Stimulated activated CD8-positive, alpha-beta memory T cell treated with anti-CD3 and anti-CD28 coated beads, Interleukin-15, amount 100 ng/mL, for 4 hours (primary cell): ENCODE results near the gene DAB2IP.

Experiments used
- DNase-seq, 2 donors: peaks; one replicate each; pipeline ENCODE4 v3.0.0-alpha.2; 2020; ENCODE audit warnings: low read depth in 2 of 2

Gene DAB2IP

GRCh38 chr9:121685146-121685794 lies 33.8 kb downstream of the DAB2IP start:
- DNase-seq: no peak

- no peak for DNase-seq
Measured at GRCh38 chr9:121685795-121686377, 34.5 kb downstream of the DAB2IP start.

- DNase-seq: peak in 1 of 2 donors; percentile 13
Measured at GRCh38 chr9:121686930-121687541, 35.6 kb downstream of the DAB2IP start.

GRCh38 chr9:121688146-121688680 lies 36.8 kb downstream of the DAB2IP start:
- no peak for DNase-seq

- no peak for DNase-seq
Measured at GRCh38 chr9:121688681-121689080, 37.2 kb downstream of the DAB2IP start.

GRCh38 chr9:121689461-121690157 lies 38.2 kb downstream of the DAB2IP start:
- DNase-seq: no peak

- no peak for DNase-seq
Measured at GRCh38 chr9:121690316-121690715, 38.9 kb downstream of the DAB2IP start.

GRCh38 chr9:121690766-121691165 lies 39.3 kb downstream of the DAB2IP start:
- no peak for DNase-seq

GRCh38 chr9:121691890-121692289 lies 40.5 kb downstream of the DAB2IP start:
- DNase-seq: no peak

GRCh38 chr9:121692606-121693387 lies 41.4 kb downstream of the DAB2IP start:
- no peak for DNase-seq

- DNase-seq: no peak
Measured at GRCh38 chr9:121693388-121693670, 41.9 kb downstream of the DAB2IP start.

GRCh38 chr9:121694001-121694400 lies 42.6 kb downstream of the DAB2IP start:
- no peak for DNase-seq

GRCh38 chr9:121694600-121694999 lies 43.2 kb downstream of the DAB2IP start:
- DNase-seq: no peak

GRCh38 chr9:121696930-121697329 lies 45.5 kb downstream of the DAB2IP start:
- no peak for DNase-seq

GRCh38 chr9:121698627-121699570 lies 47.5 kb downstream of the DAB2IP start:
- DNase-seq: peak in 1 of 2 donors; percentile 12

GRCh38 chr9:121699571-121700164 lies 48.2 kb downstream of the DAB2IP start:
- DNase-seq: no peak

- no peak for DNase-seq
Measured at GRCh38 chr9:121700165-121700831, 48.9 kb downstream of the DAB2IP start.

- no peak for DNase-seq
Measured at GRCh38 chr9:121700832-121701419, 49.5 kb downstream of the DAB2IP start.

GRCh38 chr9:121701736-121702261 lies 50.4 kb downstream of the DAB2IP start:
- no peak for DNase-seq
